NOMO-1 treated with DMSO at 0.1 percent for 48 hours (cell line): ENCODE data around the gene NYAP2.

Source experiments
- DNase-seq: peaks from one replicate; lab custom pipeline; 2025; ENCODE audit not compliant: unreplicated experiment; lab: John Stamatoyannopoulos, UW

NYAP2 gene

GRCh38 chr2:225614915-225615314, 215.4 kb downstream of the NYAP2 start:
- DNase-seq = no peak

DNA sequence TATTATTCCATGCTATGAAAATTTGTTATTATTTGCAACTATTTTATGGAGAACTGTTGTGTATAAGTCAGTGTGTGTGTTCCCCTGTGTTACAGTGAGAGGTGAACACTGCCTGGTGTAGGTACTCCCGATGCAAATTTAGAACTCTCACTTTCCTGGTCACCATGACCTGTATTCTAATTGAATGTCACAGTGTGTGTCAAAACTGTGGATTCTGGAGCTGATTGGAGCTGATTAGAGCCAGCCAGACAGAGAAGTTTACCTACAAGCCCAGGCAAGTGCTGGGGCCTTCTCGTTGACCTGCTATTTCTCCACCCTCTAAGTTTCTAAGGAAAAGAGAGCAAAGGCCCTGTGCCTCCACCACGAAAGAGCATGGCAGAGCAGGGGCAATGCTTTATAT, 216.0 kb downstream of the NYAP2 start:
- DNase-seq = no peak

DNA sequence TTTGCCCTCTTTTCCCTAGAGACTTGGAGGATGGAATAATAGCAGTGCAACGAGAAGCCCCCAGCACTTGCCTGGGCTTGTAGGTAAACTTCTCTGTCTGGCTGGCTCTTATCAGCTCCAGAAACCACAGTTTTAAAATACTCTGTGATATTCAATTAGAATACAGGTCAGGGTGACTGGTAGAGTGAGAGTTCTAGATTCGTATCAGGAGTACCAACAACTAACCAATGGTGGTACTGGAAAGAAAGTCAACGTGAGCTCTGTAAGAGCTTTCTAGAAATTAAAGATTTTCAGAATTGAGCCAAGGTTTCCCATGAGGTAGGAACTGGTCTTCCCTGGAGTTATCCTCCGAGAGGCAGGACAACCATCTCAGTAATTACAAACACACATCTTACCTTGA, 216.9 kb downstream of the NYAP2 start:
- no peak for DNase-seq

GRCh38 chr2:225616848-225617247, 217.3 kb downstream of the NYAP2 start:
- no peak for DNase-seq

GRCh38 chr2:225620227-225620626, 220.7 kb downstream of the NYAP2 start:
- no peak for DNase-seq

DNA sequence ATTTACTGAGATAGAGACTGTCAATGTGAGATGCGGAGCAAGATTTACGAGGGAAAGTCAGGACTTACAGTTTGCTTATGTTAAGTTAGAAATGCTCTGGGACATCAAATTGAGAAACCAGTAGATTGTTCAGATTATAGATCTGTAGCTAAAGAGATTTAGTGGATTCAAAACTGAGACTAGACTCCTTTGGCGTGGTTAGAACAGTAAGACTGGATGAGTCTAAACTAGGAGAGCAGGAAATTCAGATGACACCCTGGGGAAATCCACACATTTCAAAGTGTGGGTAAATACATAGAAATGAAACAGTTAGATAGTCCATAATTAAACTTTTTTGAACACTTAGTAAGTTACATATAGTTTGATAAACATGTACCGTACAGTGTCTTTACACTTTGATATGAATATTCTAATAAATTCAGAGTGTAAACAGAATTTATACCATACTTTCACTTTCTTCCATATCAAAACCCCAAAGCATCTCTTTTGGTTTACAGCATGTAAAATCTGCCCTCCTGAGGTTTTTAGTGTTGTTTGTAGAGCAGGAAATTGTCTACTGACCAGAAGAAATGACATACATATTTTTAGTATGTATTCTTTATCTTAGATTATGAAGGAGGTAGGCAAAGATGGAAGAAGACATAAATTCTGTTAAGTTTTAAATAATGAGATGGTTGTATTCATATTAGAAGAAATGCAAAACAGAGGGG, 231.5 kb downstream of the NYAP2 start:
- no peak for DNase-seq

- no peak for DNase-seq
Observed at GRCh38 chr2:225632351-225632750, 232.8 kb downstream of the NYAP2 start.

DNA sequence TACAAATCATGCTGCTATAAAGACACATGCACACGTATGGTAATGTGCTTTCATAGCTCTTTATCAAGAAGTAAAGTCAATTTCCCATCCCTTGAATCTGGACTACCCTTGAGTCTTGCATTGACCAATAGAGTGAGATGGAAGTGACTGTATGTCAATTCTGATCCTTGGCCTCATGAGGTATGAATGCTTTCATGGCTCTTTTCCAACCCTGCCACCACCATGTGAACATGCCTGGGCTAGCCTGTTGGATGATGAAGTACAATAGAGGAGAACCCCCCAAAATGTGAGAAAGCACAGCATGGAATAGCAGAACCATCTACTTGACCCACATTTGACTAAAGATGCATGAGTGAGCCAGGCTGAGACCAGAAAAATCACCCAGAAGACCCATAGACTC, 237.0 kb downstream of the NYAP2 start:
- no peak for DNase-seq

GRCh38 chr2:225637259-225637658, 237.7 kb downstream of the NYAP2 start:
- no peak for DNase-seq

DNA sequence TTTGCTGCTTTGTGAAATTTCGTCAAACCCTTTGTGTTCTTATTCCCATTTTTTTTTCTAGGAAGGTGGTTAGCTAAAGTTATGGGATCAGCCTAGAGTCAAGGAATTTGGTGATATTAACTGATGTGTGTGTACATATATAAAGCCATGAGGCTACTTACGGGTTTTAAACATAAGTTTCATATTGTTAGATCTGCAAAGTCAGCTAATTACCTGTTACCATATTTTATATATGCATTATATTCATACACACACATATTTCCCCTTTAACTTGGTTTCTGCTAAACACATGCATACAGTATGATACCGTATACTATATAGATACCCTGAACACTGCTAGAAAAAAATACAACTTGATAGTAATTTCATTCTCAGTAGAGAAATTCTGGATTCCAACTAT, 241.0 kb downstream of the NYAP2 start:
- DNase-seq = no peak

GRCh38 chr2:225649274-225649673, 249.8 kb downstream of the NYAP2 start:
- DNase-seq = no peak

GRCh38 chr2:225650041-225650440, 250.5 kb downstream of the NYAP2 start:
- DNase-seq = no peak

DNA sequence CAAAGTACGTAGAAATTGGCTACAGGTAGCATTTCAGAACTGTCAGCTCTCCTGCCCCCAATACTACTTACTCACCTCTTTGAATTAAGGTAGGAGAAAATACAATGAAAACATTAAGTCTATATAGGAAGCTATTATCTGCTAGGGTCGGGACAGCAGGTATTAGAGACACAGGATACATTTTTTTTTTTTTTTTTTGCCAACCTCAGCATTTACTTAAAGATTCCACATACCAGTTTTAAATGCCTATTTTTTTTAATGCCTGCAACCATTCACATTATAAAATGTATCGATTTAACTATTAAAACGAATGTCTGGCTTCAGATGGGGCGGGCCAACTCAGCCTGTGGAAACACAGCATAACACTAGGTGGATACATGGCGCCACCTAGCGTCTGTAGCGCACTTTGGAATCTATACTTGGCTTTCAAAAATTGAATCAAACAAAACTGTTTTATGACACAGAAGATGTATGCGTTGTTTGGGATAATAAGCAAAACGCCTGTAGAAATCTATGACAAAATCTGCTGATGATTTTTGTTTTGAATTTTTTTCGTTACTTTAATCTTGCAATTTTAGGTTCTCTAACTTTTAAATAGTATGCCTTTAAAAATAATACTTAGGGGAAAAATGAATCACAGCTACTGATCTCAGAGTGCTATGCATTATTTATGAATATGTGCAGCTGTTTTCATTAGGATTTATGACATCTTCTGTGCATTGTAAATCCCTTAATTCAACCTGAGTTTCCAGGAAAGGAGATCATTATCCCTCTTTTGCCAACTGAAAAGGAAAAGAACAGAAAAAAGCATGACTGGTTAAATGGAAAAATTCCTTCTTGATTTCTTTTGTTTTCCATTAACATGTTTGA, 261.0 kb downstream of the NYAP2 start:
- peak; percentile 50 for DNase-seq

DNA sequence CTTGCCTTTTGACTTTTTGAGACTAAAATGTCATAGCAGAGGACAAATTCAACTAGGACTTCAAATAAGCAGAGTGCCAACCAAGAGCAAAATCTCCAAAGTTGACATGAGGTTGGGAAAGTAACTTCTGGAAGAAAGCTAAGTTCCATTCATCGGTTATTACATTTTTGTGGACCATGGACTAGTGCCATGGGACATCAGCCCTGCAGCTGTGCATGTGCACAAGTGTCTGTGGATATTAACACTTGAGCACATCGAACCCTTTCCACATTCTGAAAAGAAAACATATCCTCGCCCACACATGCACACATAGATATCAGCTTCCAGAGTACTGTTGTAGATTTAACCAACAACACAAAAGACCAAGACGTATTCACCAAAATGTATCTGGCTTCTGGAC, 262.6 kb downstream of the NYAP2 start:
- DNase-seq = no peak

GRCh38 chr2:225667445-225667844, 267.9 kb downstream of the NYAP2 start:
- DNase-seq = no peak

GRCh38 chr2:225668606-225669266, 269.2 kb downstream of the NYAP2 start:
- peak; percentile 43 for DNase-seq

DNA sequence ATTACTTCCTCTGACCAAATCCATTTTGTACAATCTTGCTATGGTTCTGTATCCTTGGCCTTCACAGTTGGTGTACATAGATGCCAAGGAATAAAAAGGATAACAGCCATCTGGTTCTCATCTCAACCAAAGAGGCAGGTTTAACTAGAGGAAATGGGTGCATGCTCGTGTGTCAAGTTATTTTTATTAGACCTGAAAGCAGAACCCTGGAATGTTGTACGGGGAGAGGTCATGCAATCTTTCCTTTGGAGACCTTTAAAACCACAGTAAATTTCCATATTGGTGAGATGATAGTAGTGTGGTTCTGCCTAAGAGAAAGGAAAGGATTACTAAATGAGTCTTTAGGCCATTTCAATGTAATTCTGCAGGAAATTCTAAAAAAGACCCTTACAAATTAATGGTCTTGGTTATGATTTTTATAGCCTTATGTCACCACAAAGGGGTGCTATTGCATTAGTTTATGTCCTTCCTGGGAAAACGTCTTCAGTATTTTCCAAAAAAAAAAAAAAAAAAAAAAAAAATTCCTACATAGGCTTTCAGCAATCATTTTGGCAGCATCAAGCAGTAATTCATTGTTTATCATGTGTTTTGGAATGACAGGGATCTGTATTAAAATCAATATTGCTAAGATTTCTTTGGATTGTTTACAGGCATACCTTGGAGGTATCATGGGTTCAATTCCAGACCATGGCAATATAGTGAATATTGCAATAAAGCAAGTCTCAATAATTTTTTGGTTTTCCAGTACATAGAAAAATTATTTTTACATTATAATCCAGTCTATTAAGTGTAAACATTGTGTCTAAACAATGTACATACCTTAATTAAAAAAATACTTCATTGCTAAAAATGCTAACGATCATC, 270.8 kb downstream of the NYAP2 start:
- DNase-seq = no peak

DNA sequence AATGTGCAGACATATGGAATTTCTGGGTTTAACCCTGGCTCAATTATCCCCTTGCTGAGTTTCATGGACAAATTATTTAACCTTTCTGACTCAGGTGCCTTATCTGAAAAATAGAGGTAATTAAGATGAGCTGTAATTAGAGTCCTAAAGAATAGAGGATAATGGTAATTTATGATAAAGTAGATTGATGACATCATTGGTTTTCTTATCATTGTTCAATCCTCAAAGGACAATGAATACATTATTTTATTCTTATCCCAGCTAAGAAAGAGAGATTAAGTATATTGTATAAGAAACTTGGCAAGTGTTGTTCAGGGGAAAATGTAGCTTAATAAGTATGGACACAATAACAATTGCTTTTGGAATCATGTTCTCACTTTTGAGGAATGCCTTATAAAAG, 279.3 kb downstream of the NYAP2 start:
- DNase-seq = no peak

DNA sequence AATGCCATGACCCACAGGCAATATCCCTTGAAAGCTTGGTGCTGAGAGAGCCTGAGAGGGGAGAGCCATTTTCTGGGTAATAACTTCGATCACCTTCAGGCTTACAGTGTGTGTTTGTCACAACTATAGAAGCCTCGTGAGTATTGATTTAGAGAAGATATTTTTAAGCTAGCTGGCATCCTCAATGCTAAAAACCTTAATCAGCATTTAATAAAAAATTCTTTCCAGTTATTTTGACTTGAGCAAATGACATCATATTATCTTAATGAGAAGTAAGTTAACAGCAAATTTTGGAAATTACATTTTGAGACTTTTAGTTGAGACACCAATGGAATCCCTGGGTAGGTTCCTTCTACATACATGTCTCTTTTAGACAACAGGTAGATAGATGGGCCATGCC, 283.7 kb downstream of the NYAP2 start:
- no peak for DNase-seq

- DNase-seq = no peak
Observed at GRCh38 chr2:225690153-225690552, 290.6 kb downstream of the NYAP2 start.

DNA sequence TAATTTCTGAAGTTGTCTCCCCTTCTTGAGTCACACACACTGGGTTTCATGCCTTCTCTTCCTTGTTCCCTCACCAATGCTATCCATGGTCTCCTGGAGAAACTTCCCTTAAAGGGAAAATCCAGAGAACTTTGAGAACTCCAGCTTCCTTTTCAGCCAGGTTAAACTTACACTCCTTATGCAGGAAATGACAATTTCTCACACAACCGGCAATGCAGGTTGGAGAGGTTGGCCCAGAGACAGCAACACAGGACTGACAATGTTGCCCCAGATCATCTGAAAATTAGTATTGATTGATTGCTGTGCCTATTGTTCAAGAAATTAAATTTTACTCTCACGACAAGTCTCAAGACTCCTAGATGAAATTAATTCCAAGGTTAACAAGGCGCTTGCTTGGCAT, 292.2 kb downstream of the NYAP2 start:
- DNase-seq = no peak
